ENCODE measurements around the gene NRROS.
"Not testable (repeated sequence)": the region's sequence is repeated elsewhere in the genome, so short reads cannot be mapped to it uniquely, and the experiment has no call there.

Gene NRROS

GRCh38 chr3:196639483-196640296, at the start of gene NRROS:
Gene NRROS, plus strand, starts transcription at chr3:196639694. Its CDS starts 14,846 bp downstream, at chr3:196654540.
- DNase-seq (ENCODE audit: low read depth), result no peak

GRCh38 chr3:196590279-196590678, 49.2 kb upstream of the NRROS start:
- DNase-seq (ENCODE audit: low read depth), result no peak

GRCh38 chr3:196596355-196596754, 43.1 kb upstream of the NRROS start:
- no peak for DNase-seq (ENCODE audit: low read depth)

GRCh38 chr3:196597971-196598733, 41.3 kb upstream of the NRROS start:
- DNase-seq (ENCODE audit: low read depth), result not testable (repeated sequence)

- DNase-seq (ENCODE audit: low read depth), result no peak
Measured at GRCh38 chr3:196599734-196600128, 39.8 kb upstream of the NRROS start.

GRCh38 chr3:196600359-196600758, 39.1 kb upstream of the NRROS start:
- DNase-seq (ENCODE audit: low read depth), result no peak

- no peak for DNase-seq (ENCODE audit: low read depth)
Measured at GRCh38 chr3:196602673-196603072, 36.8 kb upstream of the NRROS start.

- no peak for DNase-seq (ENCODE audit: low read depth)
Measured at GRCh38 chr3:196603683-196604082, 35.8 kb upstream of the NRROS start.

GRCh38 chr3:196604548-196604947, 34.9 kb upstream of the NRROS start:
- DNase-seq (ENCODE audit: low read depth), result no peak

GRCh38 chr3:196608693-196609092, 30.8 kb upstream of the NRROS start:
- DNase-seq (ENCODE audit: low read depth), result no peak

GRCh38 chr3:196609343-196609775, 30.1 kb upstream of the NRROS start:
- peak; percentile 94 for DNase-seq (ENCODE audit: low read depth)

- DNase-seq (ENCODE audit: low read depth), result no peak
Measured at GRCh38 chr3:196609805-196610515, 29.5 kb upstream of the NRROS start.

- no peak for DNase-seq (ENCODE audit: low read depth)
Measured at GRCh38 chr3:196611761-196612483, 27.6 kb upstream of the NRROS start.

- not testable (repeated sequence) for DNase-seq (ENCODE audit: low read depth)
Measured at GRCh38 chr3:196615234-196615633, 24.3 kb upstream of the NRROS start.

- no peak for DNase-seq (ENCODE audit: low read depth)
Measured at GRCh38 chr3:196617256-196617655, 22.2 kb upstream of the NRROS start.

GRCh38 chr3:196619223-196619622, 20.3 kb upstream of the NRROS start:
- no peak for DNase-seq (ENCODE audit: low read depth)

- DNase-seq (ENCODE audit: low read depth), result not testable (repeated sequence)
Measured at GRCh38 chr3:196619627-196620026, 19.9 kb upstream of the NRROS start.

- DNase-seq (ENCODE audit: low read depth), result no peak
Measured at GRCh38 chr3:196620161-196620604, 19.3 kb upstream of the NRROS start.

- no peak for DNase-seq (ENCODE audit: low read depth)
Measured at GRCh38 chr3:196620684-196621083, 18.8 kb upstream of the NRROS start.

- no peak for DNase-seq (ENCODE audit: low read depth)
Measured at GRCh38 chr3:196621611-196622010, 17.9 kb upstream of the NRROS start.

- DNase-seq (ENCODE audit: low read depth), result no peak
Measured at GRCh38 chr3:196624067-196624790, 15.3 kb upstream of the NRROS start.

Measured in stimulated activated CD8-positive, alpha-beta memory T cell treated with anti-CD3 and anti-CD28 coated beads, Interleukin-7, amount 100 ng/mL, for 24 hours (primary cell).